NB4 (cell line): ENCODE results near the gene DLG2.

Experiments used
- DNase-seq: peaks from one replicate; pipeline ENCODE4 v3.0.0; 2010; ENCODE audit warnings: low read depth
- H3K4me3 ChIP-seq: one replicate; pipeline ENCODE4 v1.5.1; 2011; ENCODE audit warnings: mild to moderate bottlenecking, low read depth, low read length, moderate library complexity
- CTCF ChIP-seq: IDR thresholded peaks from one replicate; pipeline ENCODE4 v1.5.1; 2012; ENCODE audit warnings: low read depth, low read length
- MAX ChIP-seq: IDR thresholded peaks from 2 replicates; pipeline ENCODE4 v1.6.1; 2011; ENCODE audit warnings: low read depth, low read length
- MYC ChIP-seq: IDR thresholded peaks from 2 replicates; pipeline ENCODE4 v1.6.1; 2011; ENCODE audit warnings: low read depth, low read length
- POLR2A ChIP-seq: IDR thresholded peaks from 2 replicates; pipeline ENCODE4 v1.6.1; 2011; ENCODE audit warnings: mild to moderate bottlenecking; ENCODE audit not compliant: insufficient read length; ENCODE audit errors: extremely low read depth

The DLG2 gene

GRCh38 chr11:83921447-83922192 is 1705.5 kb downstream of the DLG2 start:
- DNase-seq: no peak
- TF ChIP-seq MAX (no peak), POLR2A (no peak), MYC (no peak), CTCF (no peak)

GRCh38 chr11:83918476-83918875 is 1708.7 kb downstream of the DLG2 start:
- no peak for DNase-seq
- H3K4me3 ChIP-seq: no peak overlapping the region
- no peak for TF ChIP-seq MYC
- no peak for TF ChIP-seq MAX
- no peak for TF ChIP-seq CTCF
- no peak for TF ChIP-seq POLR2A

More at GRCh38 chr11:83921447-83922192, 1705.5 kb downstream of the DLG2 start:
- H3K4me3 ChIP-seq: no peak overlapping the region

- TF ChIP-seq MYC (no peak), CTCF (no peak), POLR2A (no peak), MAX (no peak)
- H3K4me3 ChIP-seq: no peak overlapping the region
- no peak for DNase-seq
These were observed 1712.1 kb downstream of the DLG2 start for GRCh38 chr11:83914995-83915394.

GRCh38 chr11:83909579-83910534 is 1717.3 kb downstream of the DLG2 start:
- no peak for DNase-seq

More at GRCh38 chr11:83909579-83910534, 1717.3 kb downstream of the DLG2 start:
- TF ChIP-seq POLR2A (no peak), CTCF (no peak), MYC (no peak), MAX (no peak)
- H3K4me3 ChIP-seq: no peak overlapping the region
